GM21390 (cell line): Measurements from ENCODE around the gene UBD.

Experiments used
- ATAC-seq: cut with Tn5 transposase; IDR thresholded peaks from one replicate; pipeline ENCODE4 v1.9.1; 2021; ENCODE audit not compliant: unreplicated experiment

The UBD gene

DNA sequence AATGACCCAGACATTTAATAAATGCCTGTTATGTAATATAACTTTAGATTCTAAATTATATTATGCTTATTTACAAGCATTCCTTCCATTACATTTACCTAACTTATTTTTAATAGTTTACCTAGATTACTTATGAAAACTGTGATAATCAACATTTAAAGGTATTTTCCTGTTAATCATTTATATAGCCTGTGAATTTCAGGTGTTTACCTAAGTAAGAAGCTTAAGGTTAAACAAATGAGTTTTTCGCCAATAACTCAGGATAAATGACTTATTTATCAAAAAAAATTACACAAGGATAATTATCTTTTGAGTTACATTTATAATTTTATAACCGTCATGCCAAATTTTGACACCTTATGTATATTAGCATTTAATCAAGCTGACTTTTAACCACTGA lies 35.5 kb downstream of the UBD start:
- no peak for ATAC-seq

DNA sequence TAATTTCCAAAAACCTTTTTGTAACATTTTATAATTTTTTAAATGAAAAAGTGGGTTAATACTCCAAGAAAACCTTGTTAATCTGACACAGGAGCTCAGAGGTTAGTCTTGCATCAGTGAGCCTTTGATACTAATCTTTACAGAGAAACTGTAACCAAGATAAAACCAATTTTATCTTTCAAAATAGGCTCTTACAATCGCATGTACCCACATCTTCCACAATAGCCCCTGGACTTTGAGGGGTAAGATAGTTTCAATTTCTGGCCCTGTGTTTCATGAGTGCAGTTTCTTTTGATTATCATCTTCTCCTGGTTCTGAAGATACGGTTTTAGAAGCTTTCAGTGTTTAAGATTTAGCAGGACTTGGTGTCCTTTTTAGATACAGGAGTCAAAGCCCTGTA lies 37.3 kb downstream of the UBD start:
- ATAC-seq: no peak

DNA sequence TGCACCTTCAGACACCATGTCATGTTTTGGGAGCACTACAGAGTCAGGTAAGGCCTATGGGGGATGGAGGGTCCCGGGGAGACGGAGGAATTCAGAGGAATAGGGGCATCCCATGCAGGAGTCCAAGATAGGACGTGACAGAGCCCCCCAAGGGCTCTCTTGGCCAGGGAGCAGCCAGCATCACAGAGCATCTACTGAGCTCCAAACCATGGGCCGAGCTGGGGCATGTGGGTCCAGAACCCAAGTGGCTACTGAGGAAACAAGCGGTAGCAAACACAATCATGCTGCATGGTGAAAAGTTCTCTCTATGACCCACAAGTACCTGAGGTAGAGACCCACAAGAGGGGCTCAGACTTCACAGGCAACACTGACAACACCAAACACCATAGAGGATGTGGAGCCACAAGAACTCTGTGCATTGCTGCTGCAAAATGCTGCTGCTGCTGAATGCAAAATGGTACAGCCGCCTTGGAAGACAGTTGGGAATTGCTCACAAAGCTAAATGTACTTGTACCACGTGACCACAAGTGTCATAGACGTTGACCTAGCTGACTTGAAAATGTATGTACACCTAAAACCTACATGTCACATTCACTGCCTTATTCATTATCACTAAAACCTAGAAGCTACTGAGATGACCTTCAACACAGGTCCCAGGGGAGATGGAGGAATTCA lies 38.4 kb downstream of the UBD start:
- no peak for ATAC-seq

DNA sequence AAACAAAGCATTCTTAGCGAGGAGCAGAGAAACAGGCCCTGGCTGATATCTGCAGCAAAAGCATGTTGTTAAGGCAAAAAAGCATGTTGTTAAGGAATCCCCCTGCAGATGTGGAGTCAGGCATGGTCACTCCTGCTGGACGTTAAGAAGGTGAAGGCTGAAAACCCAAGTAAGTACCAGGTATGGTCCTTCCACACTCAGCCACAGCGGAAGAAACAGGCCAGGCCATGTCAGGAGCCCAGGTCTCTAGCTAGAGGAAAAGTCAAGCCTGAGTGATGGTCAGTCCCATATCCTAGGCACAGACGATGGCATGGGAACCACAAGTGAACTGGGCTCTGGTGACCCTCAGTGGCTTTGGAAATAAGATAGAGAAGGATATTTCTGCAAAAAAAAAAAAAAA lies 39.3 kb downstream of the UBD start:
- no peak for ATAC-seq

DNA sequence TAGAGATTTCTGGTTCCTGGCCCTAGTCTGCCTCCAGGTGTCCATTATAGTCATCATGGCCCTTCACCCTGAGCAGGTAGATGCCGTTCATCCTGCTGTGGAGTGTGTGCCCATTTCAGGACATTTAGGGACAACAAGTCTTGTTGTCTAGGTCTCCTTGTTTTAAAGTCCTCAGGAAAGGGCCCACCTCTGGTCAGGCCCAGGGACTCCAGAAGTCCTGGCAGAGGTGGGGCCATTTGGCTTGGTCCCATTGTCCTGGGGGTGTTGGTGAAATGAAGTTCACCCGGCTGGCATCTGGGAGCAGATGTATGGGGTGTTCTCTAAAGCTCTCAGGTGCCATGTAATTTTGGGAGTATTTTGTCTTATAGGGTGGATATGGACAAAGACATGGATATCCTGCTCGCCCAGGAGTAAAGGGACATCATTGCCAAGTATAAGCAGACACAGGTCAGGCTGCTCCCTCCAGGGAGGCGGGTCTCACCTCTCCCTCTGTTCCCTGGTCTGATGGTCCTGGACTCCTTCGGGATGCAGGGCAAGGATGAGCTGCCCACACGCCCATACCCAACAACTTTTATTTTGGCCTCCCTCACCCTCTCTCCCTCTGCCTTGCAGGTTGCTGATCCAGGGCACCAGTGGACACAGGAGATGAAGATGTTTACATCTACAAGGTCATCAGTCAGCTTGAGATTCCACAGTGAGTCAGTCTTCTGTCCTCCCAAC lies 40.1 kb downstream of the UBD start:
- no peak for ATAC-seq

DNA sequence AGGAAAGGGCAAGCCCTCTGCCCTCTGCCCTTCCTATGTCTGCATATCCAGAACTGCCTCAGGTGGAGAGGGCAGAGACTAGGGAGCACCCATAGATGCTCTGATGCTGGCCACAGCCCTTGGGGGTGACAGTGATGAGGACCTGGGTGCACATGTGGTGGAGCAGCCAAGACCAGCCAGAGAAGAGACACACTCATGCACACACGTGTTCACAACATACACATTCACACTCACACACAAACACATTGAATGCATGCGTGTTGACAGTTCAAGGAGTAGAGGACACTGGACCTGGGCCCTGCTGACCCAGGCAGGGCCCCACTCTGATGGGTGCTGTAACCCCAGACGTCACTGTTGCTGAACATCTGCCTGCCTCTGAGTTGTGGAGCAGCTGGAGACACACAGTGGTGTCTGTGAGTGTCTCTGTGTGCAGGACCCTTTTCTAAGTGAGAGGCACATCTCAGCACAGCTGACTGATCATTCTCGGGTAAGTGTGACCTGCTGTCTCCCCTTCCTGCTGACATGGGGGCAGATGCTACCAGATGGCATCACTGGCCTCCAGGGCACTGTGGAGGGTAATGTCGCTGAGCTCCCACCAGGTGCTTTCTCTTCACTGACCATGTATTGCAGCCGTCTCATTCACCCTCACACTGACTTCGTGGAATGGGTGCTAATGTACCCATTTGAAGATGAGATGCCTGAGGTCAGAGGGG lies 41.6 kb downstream of the UBD start:
- ATAC-seq: no peak

DNA sequence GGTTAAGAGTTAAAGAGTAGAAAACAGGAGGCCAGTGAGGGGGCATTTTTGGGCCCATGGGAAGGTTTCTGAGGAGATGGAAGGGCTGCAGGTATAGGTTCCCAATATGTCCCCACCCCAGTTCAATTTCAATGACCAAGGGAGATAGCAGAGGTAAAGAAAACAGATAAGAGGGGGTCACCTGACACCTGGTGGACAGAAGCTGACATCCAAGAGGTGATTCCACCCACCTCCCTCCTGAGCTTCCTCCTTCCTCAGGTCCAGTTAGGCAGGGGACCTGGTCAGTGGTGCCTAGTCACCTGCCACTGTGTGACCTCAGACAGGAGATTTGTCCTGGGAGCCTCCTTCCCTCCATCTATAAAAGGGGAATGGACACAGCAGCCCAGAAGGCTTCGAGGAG lies 42.3 kb downstream of the UBD start:
- no peak for ATAC-seq

DNA sequence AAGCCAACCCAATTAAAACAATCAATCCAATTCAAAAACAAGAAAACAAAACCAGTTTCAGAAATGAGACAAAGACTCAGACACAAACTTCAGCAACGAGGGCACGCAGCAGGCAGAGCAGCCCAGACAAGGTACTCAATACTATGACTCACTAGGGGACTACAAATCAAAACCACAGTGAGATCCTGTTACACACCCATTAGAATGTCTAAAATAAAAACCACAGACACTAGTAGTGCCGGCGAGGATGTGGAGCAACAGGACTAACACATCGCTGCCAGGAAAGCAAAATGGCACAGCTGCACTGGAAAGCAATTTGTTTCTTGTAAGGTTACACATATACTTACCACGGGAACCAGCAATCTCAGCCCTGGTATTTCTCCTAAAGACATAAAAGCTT lies 43.4 kb downstream of the UBD start:
- no peak for ATAC-seq

DNA sequence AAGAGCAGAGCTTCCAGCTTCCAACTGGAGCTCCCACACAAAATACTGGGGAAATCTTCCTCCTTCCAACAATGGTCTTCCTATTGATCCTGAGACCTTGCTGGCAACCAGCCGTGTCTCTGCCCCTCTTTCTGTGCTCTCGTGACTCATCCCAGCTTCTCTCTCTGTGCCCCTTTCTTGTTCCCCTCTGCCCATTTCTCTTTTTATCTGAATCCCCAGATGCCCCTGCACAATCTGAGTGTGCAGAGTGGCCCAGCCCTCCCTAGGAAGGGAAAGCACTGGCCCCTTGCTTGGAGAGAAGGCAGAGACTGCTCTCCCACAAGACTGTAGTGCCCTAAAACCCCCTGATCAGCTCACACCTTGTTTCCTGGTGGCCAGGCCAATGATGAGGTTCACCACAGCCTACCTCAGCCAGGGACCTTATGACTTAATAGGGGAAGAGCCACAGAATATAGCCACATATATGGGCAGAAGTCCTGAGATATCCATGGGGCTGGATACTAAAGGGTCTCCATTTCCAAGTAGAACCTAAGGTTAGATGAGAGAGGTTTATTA lies 48.7 kb downstream of the UBD start:
- ATAC-seq: no peak

DNA sequence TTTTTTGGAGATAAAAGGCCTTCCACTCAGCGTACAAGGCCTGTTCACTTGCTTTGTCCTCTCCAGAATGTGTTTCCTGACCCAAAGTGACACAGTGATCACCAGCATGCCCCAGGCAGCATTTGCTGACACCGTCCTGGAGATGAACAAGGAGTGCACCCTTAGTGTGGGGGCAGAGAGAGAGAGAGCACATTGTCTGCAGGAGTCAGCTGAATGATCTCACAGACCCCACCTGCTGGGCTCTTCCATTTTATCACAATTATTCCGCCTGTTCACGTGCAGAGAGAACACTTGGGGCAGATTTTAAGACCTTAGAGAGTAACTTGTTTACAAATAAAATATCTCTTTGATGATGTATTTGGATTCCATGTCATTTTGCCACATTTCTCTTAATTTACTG lies 49.3 kb downstream of the UBD start:
- no peak for ATAC-seq

DNA sequence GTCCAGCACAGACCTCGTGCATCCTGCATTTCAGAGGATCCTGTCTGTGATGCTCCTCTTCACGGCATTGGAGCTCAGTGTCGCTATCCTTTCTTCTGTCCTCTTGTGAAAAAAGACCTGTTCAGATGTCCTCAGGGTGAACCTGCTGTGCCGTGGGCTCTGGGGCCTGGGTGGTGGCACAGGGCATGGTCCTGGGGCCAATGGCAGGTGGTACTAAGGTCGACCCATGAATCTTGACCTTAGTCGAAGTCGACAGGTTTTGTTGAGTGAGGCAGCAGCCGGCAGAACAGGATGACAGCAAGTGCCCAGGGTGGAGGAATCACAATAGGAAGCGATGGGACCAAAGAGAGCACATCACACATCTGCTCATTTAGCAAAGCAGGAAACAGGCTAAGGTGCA lies 49.8 kb downstream of the UBD start:
- ATAC-seq: no peak

DNA sequence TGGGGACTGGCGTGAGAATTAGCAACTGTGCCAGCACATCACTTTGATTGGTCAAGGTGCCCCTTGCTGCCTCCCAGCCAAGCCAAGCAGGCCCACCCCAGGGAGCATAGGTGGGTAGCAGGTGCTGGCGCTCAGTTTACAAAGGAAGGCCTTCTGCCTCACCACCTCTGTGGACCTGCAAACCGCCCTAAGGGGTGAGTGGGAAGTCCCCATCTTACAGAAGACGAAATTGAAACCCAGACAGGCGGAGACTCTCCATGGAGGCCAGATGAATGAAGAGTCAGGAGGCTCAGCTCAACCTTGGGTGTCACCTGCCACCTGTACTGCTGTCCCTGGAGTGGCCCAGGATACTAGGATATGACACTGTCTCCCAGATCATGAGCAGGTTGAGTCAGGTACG lies 50.3 kb downstream of the UBD start:
- peak; percentile 77 for ATAC-seq

DNA sequence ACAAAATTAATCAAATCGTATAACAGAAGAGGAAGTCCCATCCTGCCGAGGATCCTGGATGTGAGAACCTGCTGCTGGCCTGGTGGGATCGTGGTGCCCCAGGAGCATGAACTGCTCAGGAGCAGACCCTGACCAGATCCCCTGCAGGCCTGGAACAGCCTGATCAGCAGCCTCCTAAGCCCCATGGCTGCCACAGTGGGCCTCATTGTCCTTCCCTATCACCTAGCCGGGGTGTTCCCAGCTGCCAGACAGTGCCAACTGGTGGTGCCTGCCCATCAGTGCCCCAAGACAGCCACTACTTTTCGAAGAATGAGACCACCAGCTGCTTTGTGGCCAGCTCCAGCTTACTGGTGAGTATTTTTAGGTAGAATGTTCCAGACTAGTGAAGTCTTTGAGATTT lies 52.2 kb downstream of the UBD start:
- ATAC-seq: no peak

DNA sequence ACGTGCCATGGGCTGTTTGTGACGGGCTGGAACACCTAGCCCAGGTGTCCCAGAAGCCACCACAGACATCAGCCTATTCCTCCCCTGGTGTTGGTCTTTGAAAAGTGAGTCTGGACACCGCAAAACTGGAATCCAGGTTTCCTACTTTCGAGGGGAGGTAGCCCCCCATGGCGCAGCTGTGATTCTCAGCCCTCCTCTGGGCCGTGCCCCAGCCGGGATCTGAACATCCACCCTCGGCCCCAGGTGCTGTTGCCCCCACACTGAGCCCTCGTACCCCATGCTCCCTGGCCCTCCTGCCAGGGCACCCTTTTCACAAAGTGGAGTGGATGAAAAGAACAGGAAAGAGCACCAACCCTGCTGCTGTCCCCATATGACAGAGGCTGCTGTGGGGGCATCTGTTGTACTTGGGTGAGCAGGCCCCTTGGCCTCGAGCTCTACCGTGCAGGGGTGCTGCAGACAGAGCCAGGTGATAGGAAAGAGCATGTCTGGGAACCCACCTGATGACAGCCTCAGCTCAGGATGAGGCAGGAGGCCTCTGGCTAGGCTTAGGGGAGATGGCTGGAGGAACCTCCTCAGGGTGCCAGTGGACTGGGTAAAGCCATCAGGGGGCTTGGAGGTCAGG lies 53.0 kb downstream of the UBD start:
- ATAC-seq: no peak

DNA sequence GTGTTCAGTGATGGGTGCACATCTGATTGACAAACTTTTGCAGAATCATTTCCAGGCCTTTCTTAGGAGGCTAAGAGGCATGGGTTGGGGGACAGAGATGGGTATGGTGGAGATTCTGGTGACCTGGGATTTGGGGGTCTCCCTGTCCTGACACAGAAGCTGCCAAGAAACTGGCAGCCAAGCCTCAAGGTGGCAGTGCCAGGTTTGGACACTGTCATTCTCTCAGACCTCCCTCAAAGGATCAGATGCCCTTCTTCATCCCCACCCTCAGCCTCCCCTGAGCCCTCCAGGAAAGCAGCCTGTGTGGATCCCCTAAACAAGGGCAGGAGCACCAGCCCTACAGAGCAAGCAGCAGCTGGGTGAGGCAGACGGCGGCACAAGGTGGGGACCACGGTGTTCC lies 53.7 kb downstream of the UBD start:
- ATAC-seq: no peak
